ENCODE data around the gene IFNL4. TPM values are rescaled to one million over a fixed set of nuclear protein-coding genes. Genes with fewer than 3 reads are reported as not detected.
A peak's percentile ranks its signal among the peaks of the same experiment; 100 is the strongest.
"Not testable (repeated sequence)": the region's sequence is repeated elsewhere in the genome, so short reads cannot be mapped to it uniquely, and the experiment has no call there.

IFNL4 gene
- total RNA-seq: not detected

DNA sequence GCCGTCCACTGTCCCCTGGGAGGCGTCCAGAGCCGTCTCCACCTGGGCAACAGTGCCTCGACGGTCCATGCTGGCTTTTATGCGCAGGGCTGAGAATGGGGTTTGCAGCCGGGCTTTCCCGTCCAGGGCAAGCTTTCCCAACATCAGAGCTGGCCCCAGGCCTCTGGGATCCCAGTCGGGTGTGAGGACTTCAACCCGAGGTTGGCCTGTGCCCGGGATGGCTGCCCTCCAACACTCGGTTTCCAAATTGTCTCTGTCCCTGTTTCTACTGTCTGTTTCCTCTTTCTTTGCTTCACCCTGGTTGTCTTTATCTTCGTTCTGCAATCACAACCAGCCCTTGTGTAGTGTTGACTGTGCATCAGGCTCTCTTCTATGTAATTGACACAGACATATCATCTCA lies at the start of gene IFNL4:
Gene IFNL4, minus strand, starts transcription at position 51 of the 400 bp plus-strand sequence.
- Mint-ChIP-seq H3K4me3 (no peak within 1 kb of the TSS), H3K36me3 (no peaks in the 10 kb centered on the region), H3K27me3 (peaks cover 13% of the 10 kb centered on the region), H3K27ac (no peak within 1 kb of the TSS), H3K4me1 (peaks cover 7% of the 10 kb centered on the region), H3K9me3 (ENCODE audit: low read depth) (no peaks in the 10 kb centered on the region)
- ATAC-seq (no peak), DNase-seq (no peak)
- CTCF ChIA-PET: no interaction called here

DNA sequence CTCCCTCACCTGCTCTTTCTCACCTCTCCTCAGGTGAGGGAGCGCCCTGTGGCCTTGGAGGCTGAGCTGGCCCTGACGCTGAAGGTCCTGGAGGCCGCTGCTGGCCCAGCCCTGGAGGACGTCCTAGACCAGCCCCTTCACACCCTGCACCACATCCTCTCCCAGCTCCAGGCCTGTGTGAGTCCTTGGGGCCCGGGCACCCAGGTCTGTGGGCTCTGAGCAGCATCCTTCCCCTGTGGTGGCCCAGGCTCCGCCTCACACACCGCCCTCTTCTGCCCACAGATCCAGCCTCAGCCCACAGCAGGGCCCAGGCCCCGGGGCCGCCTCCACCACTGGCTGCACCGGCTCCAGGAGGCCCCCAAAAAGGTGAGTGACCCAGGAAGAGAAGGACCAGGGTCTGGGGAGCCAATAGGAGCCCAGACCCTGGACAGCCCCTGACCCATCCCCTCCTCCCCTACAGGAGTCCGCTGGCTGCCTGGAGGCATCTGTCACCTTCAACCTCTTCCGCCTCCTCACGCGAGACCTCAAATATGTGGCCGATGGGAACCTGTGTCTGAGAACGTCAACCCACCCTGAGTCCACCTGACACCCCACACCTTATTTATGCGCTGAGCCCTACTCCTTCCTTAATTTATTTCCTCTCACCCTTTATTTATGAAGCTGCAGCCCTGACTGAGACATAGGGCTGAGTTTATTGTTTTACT lies 49.4 kb upstream of the IFNL4 start:
- CTCF ChIA-PET: interaction anchor here (0.9 to 2.3 kb wide), 2 partner anchors 30 to 321 kb away, joined by 3 to 10 read pairs; no protein-coding TSS in a partner anchor
- Mint-ChIP-seq H3K36me3 (no peaks in the 10 kb centered on the region), H3K4me1 (peaks cover 51% of the 10 kb centered on the region), H3K9me3 (ENCODE audit: low read depth) (no peaks in the 10 kb centered on the region), H3K27ac (peak overlapping the region; percentile 83), H3K4me3 (peak overlapping the region; percentile 67), H3K27me3 (peaks cover 16% of the 10 kb centered on the region)
- DNase-seq: peak; percentile 94
- peak; percentile 88 for ATAC-seq

DNA sequence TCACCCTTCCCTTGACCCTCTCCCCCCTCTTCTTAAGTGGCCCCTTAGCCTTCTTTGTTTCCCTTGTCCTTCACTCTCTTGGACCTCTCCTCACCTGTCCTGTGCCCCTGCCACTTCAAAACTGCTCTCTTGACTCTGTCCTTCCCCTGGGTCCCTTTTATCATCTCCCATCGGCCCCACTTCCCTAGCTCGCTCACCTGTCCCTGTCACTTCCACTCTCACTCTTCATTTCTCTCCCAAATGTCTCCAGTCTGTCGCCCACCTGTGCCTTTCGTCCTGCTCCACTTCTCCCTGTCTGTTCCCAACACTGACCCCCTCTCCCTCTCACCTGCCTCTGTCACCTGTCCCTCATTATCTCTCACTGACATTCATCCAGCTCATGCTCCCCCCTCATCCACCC lies 48.2 kb upstream of the IFNL4 start:
- ATAC-seq (no peak), DNase-seq (no peak)
- peaks cover 19% of the 10 kb centered on the region for H3K27me3 Mint-ChIP-seq
- H3K36me3 Mint-ChIP-seq: no peaks in the 10 kb centered on the region
- no peaks in the 10 kb centered on the region for H3K9me3 Mint-ChIP-seq (ENCODE audit: low read depth)
- peak overlapping the region; percentile 24 for H3K27ac Mint-ChIP-seq
- CTCF ChIA-PET: interaction anchor here (0.6 to 2.8 kb wide), 2 partner anchors 11 to 174 kb away, joined by 3 to 7 read pairs; no protein-coding TSS in a partner anchor
- peaks cover 51% of the 10 kb centered on the region for H3K4me1 Mint-ChIP-seq
- H3K4me3 Mint-ChIP-seq: no peak overlapping the region

DNA sequence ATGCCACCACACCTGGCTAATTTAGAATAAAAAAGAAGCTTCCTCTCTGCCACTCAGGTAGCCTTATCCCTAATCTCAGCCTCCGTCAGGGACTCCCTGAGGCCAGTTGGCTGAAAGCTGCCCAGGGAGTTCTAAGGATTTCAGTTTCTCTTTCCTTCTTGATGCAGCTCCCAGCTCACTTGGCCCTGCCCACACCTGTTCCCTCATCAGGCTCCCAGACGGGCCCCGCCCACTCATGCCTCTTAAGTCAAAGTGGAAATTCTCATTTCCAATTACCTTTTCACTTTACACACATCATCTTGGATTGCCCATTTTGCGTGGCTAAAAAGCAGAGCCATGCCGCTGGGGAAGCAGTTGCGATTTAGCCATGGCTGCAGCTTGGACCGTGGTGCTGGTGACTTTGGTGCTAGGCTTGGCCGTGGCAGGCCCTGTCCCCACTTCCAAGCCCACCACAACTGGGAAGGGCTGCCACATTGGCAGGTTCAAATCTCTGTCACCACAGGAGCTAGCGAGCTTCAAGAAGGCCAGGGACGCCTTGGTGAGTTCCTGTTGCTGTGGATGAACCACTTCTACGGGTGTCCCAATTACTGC lies 47.5 kb upstream of the IFNL4 start, which contains the start of gene IFNL1:
Gene IFNL1, plus strand, starts transcription at position 353 of the 591 bp plus-strand sequence. Its CDS starts 15 bp downstream, at position 368.
- Mint-ChIP-seq H3K4me1 (peaks cover 49% of the 10 kb centered on the region), H3K9me3 (ENCODE audit: low read depth) (no peaks in the 10 kb centered on the region), H3K4me3 (no peak within 1 kb of the TSS), H3K27ac (peak within 1 kb of the TSS; percentile 24), H3K27me3 (peaks cover 23% of the 10 kb centered on the region), H3K36me3 (no peaks in the 10 kb centered on the region)
- CTCF ChIA-PET: interaction anchor here (2.8 kb wide), 1 partner anchor 174 kb away, joined by 7 read pairs; no protein-coding TSS in a partner anchor
- DNase-seq (no peak), ATAC-seq (no peak)

DNA sequence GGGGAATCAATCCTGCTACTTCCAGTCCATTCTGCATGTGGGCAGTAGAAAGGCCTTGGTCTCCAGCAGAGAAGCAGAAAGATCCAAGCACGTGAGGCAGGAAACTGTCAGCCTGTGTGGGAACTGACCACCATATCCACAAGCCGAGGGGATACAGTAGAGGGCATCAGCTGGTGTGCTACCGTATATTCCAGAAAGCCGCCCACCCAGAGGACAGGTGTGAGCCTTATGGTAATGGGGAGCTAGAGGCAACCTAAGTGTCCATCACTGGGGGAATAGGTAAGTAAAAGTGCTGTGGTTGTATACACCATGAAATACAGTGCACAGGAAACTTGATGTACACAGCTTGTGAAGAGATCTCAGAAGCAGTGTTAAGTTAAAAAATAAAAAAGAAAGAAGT lies 44.7 kb upstream of the IFNL4 start:
- H3K9me3 Mint-ChIP-seq (ENCODE audit: low read depth): no peaks in the 10 kb centered on the region
- ATAC-seq (no peak), DNase-seq (no peak)
- no peak overlapping the region for H3K27ac Mint-ChIP-seq
- peaks cover 2% of the 10 kb centered on the region for H3K36me3 Mint-ChIP-seq
- H3K27me3 Mint-ChIP-seq: peaks cover 31% of the 10 kb centered on the region
- H3K4me1 Mint-ChIP-seq: peaks cover 27% of the 10 kb centered on the region
- no peak overlapping the region for H3K4me3 Mint-ChIP-seq
- CTCF ChIA-PET: interaction anchor here (0.9 kb wide), 2 partner anchors 19 to 173 kb away, joined by 3 read pairs; no protein-coding TSS in a partner anchor

DNA sequence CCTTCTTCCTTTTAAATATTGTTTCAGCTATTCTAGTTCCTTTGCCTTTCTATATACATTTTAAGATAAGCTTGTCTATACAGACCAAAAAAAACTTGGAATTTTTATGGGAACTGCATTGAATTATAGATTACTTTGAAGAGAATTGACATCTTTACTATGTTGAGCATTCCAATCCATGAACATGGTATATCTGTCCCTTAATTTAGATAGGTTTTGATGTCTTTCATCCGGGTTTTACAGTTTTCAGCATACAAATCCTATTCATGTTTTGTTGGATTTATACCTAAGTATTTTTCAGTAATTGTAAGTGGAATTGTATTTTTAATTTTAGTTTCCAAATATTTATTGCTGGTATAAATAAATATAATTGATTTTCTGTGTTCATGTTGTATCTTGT lies 35.4 kb upstream of the IFNL4 start:
- Mint-ChIP-seq H3K27ac (no peak overlapping the region), H3K9me3 (ENCODE audit: low read depth) (no peaks in the 10 kb centered on the region), H3K4me1 (no peaks in the 10 kb centered on the region), H3K36me3 (peaks cover 2% of the 10 kb centered on the region), H3K4me3 (no peak overlapping the region), H3K27me3 (peaks cover 27% of the 10 kb centered on the region)
- CTCF ChIA-PET: no interaction called here
- no peak for DNase-seq
- ATAC-seq: no peak

DNA sequence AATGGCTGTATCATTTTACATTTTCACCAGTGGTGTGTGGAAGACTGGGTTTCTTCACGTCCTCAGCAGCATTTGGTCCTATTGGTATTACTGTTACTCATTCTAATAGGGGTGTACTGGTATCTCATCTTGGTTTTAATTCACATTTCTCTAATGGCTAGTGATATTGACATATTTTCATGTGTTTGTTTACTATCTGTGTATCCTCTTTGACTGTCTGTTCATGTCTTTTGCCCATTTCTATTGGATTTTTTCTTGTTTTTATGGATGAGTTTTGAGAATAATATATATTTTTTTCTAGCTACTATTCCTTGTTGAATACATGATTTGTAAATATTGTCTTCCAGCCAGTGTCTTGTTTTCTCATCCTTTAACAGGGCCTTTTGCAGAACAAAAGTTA lies 33.4 kb upstream of the IFNL4 start:
- no peak overlapping the region for H3K27ac Mint-ChIP-seq
- no peak overlapping the region for H3K4me3 Mint-ChIP-seq
- H3K27me3 Mint-ChIP-seq: peaks cover 18% of the 10 kb centered on the region
- peaks cover 2% of the 10 kb centered on the region for H3K4me1 Mint-ChIP-seq
- ATAC-seq: no peak
- peaks cover 2% of the 10 kb centered on the region for H3K36me3 Mint-ChIP-seq
- DNase-seq: no peak
- no peaks in the 10 kb centered on the region for H3K9me3 Mint-ChIP-seq (ENCODE audit: low read depth)
- CTCF ChIA-PET: no interaction called here

DNA sequence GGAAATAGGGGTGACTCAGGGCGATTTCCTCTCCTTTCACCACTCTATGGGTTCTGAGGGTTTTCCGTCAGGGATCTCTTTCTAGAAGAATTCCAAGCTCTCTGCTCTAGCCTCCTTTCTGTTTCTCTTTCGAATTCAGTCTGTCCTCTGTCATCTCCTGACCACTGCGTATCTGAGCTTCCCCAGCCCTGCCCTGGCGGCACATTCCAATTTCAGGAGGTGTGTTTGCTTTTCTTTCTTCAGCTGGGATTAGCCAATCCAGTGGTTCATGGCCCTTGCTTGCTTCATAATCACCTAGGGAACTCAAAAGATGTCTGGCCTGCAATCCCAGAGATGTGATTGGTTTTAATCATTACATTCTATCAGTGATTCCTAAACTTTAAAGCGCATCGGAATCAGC lies 28.9 kb upstream of the IFNL4 start:
- Mint-ChIP-seq H3K27ac (no peak overlapping the region), H3K4me1 (peaks cover 2% of the 10 kb centered on the region), H3K36me3 (no peaks in the 10 kb centered on the region), H3K27me3 (peaks cover 8% of the 10 kb centered on the region), H3K9me3 (ENCODE audit: low read depth) (no peaks in the 10 kb centered on the region), H3K4me3 (no peak overlapping the region)
- no peak for ATAC-seq
- CTCF ChIA-PET: no interaction called here
- DNase-seq: no peak

DNA sequence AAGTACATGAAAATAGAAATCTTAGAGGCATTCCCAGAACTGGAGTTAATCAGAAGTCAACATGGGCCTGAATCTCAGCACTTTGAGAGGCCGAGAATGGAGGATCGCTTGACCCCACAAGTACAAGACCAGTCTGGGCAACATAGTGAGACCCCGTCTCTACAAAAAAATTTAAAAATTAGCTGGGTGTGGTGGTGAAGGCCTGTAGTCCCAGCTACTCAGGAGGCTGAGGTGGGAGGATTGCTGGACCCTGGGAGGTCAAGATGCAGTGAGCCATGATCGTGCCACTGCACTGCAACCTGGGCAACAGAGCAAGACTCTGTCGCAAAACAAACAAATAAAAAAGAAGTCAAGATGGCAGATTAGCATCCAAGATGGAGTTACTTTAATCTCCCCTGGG lies 28.1 kb upstream of the IFNL4 start:
- Mint-ChIP-seq H3K27me3 (peaks cover 8% of the 10 kb centered on the region), H3K4me3 (no peak overlapping the region), H3K9me3 (ENCODE audit: low read depth) (no peaks in the 10 kb centered on the region), H3K36me3 (no peaks in the 10 kb centered on the region), H3K4me1 (peaks cover 2% of the 10 kb centered on the region), H3K27ac (no peak overlapping the region)
- CTCF ChIA-PET: no interaction called here
- ATAC-seq (no peak), DNase-seq (no peak)

DNA sequence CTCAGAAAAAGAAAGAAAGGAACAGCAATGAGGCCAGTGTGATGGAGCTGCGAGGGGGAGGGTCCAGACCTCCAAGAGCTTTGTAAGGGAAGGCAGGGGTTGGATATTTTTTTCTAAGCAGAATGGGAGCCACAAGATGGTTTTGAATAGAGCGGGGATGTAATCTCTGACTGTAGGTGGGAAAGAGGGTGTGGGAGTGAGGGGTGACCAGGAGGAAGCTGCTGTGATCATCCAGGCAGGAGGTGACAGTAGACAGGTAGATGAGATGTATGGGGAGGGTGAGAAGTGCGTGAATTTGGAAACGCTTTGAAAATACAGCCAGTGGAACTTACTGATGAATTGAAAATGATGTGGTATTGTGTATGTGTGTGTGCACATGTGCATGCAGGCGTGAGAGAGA lies 26.9 kb upstream of the IFNL4 start:
- CTCF ChIA-PET: no interaction called here
- Mint-ChIP-seq H3K4me3 (no peak overlapping the region), H3K36me3 (no peaks in the 10 kb centered on the region), H3K27ac (no peak overlapping the region), H3K27me3 (peaks cover 14% of the 10 kb centered on the region), H3K9me3 (ENCODE audit: low read depth) (no peaks in the 10 kb centered on the region), H3K4me1 (peaks cover 2% of the 10 kb centered on the region)
- DNase-seq: no peak
- ATAC-seq: no peak

DNA sequence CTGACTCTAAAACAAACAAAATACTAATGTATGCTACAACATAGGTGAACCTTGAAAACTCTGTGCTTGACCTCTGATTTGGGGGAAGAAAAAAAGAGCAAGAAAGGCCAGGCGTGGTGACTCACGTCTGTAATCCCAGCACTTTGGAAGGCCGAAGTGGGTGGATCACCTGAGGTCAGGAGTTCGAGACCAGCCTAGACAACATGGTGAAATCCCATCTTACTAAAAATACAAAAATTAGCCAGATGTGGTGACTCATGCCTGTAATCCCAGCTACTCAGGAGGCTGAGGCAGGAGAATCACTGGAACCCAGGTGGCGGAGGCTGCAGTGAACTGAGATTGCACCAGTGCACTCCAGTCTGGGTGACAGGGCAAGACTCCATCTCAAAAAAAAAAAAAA lies 25.2 kb upstream of the IFNL4 start:
- peaks cover 18% of the 10 kb centered on the region for H3K27me3 Mint-ChIP-seq
- H3K36me3 Mint-ChIP-seq, CTCF ChIA-PET: not testable (repeated sequence)

DNA sequence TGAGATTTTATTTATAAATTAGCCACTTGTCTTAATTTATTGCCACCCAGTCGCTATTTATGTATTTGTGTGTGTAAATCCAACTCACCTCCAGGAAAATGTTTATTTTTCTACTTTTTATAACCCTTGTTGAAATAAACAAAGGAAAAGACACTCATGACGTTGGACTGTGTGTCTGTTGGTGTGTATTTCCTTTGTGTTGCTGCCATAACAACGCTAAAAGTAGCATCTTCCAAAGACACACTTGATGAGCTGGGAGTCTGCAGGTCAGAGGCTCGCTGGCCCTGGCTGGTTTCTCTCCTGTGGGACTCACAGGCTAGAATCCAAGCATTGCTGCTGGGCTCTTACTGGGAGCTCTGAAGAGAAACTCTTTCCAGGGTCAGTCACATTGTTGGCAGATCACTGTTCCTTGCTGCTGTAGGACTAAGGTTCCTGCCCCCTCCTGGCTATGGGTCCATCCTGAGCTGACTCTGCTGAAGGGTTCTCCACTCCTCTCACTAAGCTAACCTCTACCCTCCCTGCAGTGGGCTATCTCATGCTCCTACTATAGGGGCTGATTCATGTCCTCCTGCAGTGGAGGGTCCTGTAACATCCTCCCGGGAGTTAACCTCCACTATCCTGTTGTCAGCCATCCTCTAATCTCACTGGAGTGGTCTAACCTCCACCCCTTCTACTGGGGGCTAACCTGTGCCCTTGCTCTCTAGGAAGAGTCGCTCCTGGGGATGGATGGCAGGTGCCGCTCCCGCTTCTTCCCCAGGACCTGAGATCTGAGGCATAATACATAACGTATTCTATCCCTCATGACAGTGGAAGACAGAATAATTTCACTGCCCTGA lies 21.6 kb upstream of the IFNL4 start:
- no peak overlapping the region for H3K4me3 Mint-ChIP-seq
- CTCF ChIA-PET: no interaction called here
- H3K9me3 Mint-ChIP-seq (ENCODE audit: low read depth): no peaks in the 10 kb centered on the region
- H3K36me3 Mint-ChIP-seq: no peaks in the 10 kb centered on the region
- no peaks in the 10 kb centered on the region for H3K4me1 Mint-ChIP-seq
- H3K27me3 Mint-ChIP-seq: peaks cover 20% of the 10 kb centered on the region
- DNase-seq: no peak
- H3K27ac Mint-ChIP-seq: no peak overlapping the region
- no peak for ATAC-seq

More for the DNA sequence above, 25.2 kb upstream of the IFNL4 start:
- H3K4me1 Mint-ChIP-seq; H3K27ac Mint-ChIP-seq; ATAC-seq; H3K4me3 Mint-ChIP-seq; DNase-seq; H3K9me3 Mint-ChIP-seq (ENCODE audit: low read depth): not testable (repeated sequence)

DNA sequence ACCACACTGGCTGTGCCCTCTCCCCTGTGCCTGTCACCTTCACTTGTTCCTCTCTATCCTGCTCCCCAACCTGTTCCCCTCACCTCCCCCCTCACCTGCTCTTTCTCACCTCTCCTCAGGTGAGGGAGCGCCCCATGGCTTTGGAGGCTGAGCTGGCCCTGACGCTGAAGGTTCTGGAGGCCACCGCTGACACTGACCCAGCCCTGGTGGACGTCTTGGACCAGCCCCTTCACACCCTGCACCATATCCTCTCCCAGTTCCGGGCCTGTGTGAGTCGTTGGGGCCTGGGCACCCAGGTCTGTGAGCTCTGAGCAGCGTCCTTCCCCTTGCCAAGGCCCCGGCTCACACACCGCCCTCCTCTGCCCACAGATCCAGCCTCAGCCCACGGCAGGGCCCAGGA lies 20.7 kb upstream of the IFNL4 start:
- CTCF ChIA-PET; H3K36me3 Mint-ChIP-seq; ATAC-seq; H3K4me1 Mint-ChIP-seq; H3K27ac Mint-ChIP-seq; H3K4me3 Mint-ChIP-seq; DNase-seq; H3K9me3 Mint-ChIP-seq (ENCODE audit: low read depth): not testable (repeated sequence)
- H3K27me3 Mint-ChIP-seq: peaks cover 27% of the 10 kb centered on the region
